Activated T-helper 17 cell treated with anti-CD3 and anti-CD28 coated beads, Interleukin-2, amount 50 U/mL, for 72 hours (primary cell): ENCODE results near the gene NOP10. TPM values are rescaled to one million over a fixed set of nuclear protein-coding genes. Genes with fewer than 3 reads are reported as not detected.
"Not testable (repeated sequence)": the region's sequence is repeated elsewhere in the genome, so short reads cannot be mapped to it uniquely, and the experiment has no call there.

Experiments
- ATAC-seq: fragments of 150-1000 bp; cut with Tn5 transposase; replicated peaks from 2 replicates; pipeline ENCODE4 v1.10.0; 2021; ENCODE audit warnings: mild to moderate bottlenecking, moderate library complexity
- H3K27ac Mint-ChIP-seq: one replicate; pipeline ENCODE4 v1.8.0; 2022; ENCODE audit warnings: mixed read lengths
- H3K27me3 Mint-ChIP-seq: one replicate; pipeline ENCODE4 v1.8.0; 2022; ENCODE audit warnings: mixed read lengths
- H3K36me3 Mint-ChIP-seq: one replicate; pipeline ENCODE4 v1.8.0; 2022; ENCODE audit warnings: low read depth, mild to moderate bottlenecking, mixed read lengths
- H3K4me1 Mint-ChIP-seq: one replicate; pipeline ENCODE4 v1.8.0; 2022; ENCODE audit warnings: mixed read lengths
- H3K4me3 Mint-ChIP-seq: one replicate; pipeline ENCODE4 v1.8.0; 2022; ENCODE audit warnings: mild to moderate bottlenecking, mixed read lengths
- H3K9me3 Mint-ChIP-seq: one replicate; pipeline ENCODE4 v1.8.0; 2022; ENCODE audit warnings: mixed read lengths
- total RNA-seq, 2 donors: library from RNA; stranded (reverse); gene quantifications; one replicate each; pipeline ENCODE4 v1.2.3, GENCODE V29; 2022

NOP10 gene
- total RNA-seq, 2 donors from 2014 or later, result 150 to 210 TPM

DNA sequence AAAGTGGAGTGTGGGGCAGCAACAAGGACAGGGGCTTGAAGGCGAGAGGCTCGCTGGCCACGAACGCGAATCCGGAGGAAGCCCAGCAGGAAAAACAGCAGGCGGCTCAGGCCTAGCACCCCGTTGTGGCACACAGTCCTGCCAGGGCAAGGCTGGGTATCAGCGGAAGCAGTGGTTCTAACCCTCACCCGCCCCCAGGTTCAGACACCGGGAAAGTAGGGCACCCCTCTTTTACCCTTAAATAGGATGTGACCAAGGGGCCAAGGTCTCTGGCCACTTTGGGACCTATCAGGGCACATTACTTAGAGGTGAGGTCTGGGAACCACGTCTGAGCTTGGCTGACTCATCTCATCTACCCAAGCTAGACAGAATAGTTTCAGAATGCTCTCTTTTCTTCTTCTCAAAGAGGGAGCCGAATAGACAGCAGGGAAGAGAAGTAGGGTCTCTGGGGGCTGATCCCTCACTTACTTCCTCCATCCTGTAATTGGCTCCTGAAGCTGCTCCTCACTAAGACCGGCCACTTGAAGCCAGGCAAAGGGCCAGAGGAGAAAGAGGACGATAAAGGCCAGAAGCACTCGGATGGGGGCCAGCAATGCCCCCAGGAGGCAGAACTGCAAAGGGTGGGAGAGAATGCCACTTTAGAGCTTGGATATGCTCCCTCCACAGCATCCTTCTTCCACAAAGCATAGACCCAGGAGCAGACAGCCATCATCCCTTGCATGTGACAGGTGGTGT, 22.3 kb upstream of the NOP10 start:
- H3K27me3 Mint-ChIP-seq, result no peaks in the 10 kb centered on the region

DNA sequence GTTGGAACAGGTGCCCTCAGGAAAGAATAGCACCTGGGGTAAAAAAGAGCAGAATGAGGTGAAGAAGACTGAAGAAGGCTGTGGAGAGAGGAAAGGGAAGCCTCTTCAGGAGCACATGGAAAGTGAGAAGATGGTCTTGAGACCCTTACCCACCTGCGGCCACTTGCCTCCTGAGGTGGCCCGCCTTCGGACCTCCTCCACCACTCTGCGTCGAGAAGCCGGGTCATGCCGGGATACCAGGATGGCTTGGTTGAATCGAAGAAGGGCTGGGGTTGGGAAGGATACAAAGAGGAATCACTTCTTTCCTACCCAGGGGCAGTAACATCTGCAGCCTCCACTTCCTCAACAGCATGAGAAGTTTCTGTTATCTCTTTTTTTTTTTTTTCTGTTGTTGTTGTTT, 21.1 kb upstream of the NOP10 start:
- H3K9me3 Mint-ChIP-seq, result no peaks in the 10 kb centered on the region
- peaks cover 59% of the 10 kb centered on the region for H3K36me3 Mint-ChIP-seq
- H3K4me3 Mint-ChIP-seq, result no peak overlapping the region
- H3K4me1 Mint-ChIP-seq, result peaks cover 22% of the 10 kb centered on the region
- ATAC-seq, result no peak
- H3K27ac Mint-ChIP-seq, result no peak overlapping the region
- H3K27me3 Mint-ChIP-seq, result no peaks in the 10 kb centered on the region

More for the DNA sequence above, 22.3 kb upstream of the NOP10 start:
- Mint-ChIP-seq H3K36me3 (peaks cover 47% of the 10 kb centered on the region), H3K27ac (peak overlapping the region; percentile 86), H3K4me1 (peaks cover 29% of the 10 kb centered on the region), H3K9me3 (no peaks in the 10 kb centered on the region), H3K4me3 (peak overlapping the region; percentile 96)
- peak; percentile 36 for ATAC-seq

DNA sequence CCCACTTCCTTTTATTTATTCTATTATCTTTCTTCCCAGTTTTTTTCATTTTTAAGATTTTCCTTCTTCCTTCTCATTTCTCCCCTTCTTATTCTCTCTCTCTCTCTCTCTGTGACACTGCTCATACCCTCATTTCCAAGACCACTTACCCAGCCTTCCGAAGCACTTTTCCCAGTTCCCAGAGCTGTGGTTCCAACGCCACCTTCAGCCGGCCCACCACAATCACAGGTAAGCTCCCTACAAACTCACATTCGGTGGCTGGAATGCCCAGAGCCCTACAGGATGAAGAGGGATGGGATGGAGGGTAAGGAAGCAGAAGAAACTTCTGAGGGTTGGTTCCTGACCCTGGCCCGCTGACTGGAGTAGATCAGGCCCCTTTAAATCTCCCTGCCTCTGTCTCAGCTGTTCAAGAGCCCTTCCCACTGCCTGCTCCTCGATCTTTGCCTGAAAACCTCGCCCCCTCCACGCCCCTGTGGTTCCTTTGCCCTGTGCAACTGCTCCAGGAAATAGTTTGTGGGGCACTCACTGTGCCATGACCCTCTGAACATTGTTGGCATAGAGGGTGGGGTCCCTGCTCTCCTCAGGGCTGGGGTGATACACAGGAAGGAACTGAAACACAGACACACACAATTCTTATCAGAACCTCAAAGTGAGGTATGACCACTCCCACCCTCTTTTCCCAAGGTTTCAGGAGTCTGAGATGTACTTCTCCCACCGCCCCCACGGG, 19.3 kb upstream of the NOP10 start:
- Mint-ChIP-seq H3K27me3 (no peaks in the 10 kb centered on the region), H3K9me3 (no peaks in the 10 kb centered on the region), H3K36me3 (peaks cover 77% of the 10 kb centered on the region), H3K27ac (peak overlapping the region; percentile 77), H3K4me1 (peaks cover 22% of the 10 kb centered on the region), H3K4me3 (no peak overlapping the region)
- ATAC-seq, result no peak

DNA sequence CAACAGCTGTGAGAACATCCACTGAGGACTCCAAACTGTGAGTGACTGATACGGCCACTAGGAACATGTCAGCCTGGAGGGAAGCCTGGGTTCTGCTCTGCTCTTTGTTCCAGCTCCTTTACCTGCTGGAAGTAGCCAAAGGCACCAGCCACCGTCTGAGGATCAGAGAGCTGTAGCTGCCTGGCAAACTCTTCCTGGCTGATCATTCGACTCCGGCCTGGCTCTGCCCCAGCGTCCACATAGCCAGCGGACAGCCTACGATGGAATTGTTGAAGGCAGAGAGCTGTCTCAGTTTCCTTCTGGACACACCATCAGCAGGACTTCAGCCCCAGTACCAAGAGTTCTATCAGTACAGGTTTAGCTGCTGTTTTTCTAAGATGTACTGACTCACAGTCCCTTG, 18.3 kb upstream of the NOP10 start:
- H3K9me3 Mint-ChIP-seq, result no peaks in the 10 kb centered on the region
- no peaks in the 10 kb centered on the region for H3K27me3 Mint-ChIP-seq
- peaks cover 86% of the 10 kb centered on the region for H3K36me3 Mint-ChIP-seq
- no peak overlapping the region for H3K4me3 Mint-ChIP-seq
- peak overlapping the region; percentile 32 for H3K27ac Mint-ChIP-seq
- ATAC-seq, result no peak
- peaks cover 22% of the 10 kb centered on the region for H3K4me1 Mint-ChIP-seq

DNA sequence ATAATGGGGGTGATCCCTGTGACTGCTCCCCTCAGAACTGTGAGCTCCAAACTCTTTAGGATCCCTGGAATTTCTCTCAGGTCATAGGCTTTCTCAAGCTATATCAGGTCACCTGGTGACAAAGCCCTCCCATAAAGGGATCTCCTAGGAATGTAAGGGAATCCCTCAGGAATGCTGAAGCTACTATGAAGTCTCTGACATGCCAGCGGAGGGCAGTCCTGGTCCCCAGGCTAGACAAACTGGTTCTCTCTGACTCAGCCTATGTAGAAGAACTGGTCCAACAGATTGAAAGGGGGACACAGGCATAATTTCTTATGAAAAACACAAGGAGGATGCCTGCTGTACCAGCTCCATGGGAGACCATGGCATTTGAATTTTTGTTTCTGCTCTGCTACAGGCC, 17.4 kb upstream of the NOP10 start:
- no peaks in the 10 kb centered on the region for H3K27me3 Mint-ChIP-seq
- H3K9me3 Mint-ChIP-seq, result no peaks in the 10 kb centered on the region
- H3K36me3 Mint-ChIP-seq, result peaks cover 91% of the 10 kb centered on the region
- no peak overlapping the region for H3K4me3 Mint-ChIP-seq
- H3K27ac Mint-ChIP-seq, result no peak overlapping the region
- peaks cover 18% of the 10 kb centered on the region for H3K4me1 Mint-ChIP-seq
- ATAC-seq, result no peak

DNA sequence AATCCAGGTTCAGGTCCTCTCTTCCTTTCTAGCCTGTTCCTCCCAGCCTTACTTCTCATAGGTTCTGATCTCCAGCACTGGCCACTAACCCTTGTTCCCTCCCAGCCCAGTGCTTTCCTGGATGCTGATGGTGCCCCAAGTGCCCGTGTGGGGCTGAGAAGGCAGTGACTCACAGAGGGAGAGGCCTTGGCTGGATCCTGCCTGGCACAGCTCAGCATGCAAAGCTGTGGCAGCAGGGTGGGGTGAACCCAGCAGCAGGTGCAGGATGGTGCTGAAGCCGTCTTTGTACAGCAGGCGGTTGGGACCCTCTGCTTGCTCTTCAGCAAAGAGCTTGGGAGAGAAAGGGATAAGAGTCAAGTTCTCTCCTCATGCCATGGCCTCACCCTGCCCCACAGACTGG, 16.5 kb upstream of the NOP10 start:
- H3K9me3 Mint-ChIP-seq, result no peaks in the 10 kb centered on the region
- no peak overlapping the region for H3K4me3 Mint-ChIP-seq
- peaks cover 12% of the 10 kb centered on the region for H3K4me1 Mint-ChIP-seq
- no peaks in the 10 kb centered on the region for H3K27me3 Mint-ChIP-seq
- H3K36me3 Mint-ChIP-seq, result peaks cover 85% of the 10 kb centered on the region
- H3K27ac Mint-ChIP-seq, result no peak overlapping the region
- ATAC-seq, result no peak

DNA sequence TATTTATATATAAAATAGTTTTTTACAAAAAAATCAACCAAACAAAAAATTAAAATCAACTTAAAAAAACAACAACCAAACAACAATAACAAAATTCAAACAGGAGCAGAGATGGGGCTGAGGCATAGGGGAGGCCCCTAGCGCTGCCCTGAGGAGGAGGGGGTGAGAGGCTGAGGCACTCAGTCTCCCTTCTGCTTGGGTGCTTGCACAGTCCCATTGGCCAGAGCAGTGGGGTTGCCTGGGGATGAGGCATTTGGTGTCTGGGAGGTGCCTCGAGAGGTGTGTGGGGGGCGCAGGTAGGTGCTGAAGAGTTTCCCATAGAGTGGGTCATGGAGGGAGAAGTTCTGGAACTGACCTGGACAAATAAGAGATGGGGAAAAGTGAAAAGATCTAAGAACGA, 16.0 kb upstream of the NOP10 start:
- ATAC-seq, result no peak
- no peak overlapping the region for H3K27ac Mint-ChIP-seq
- H3K4me3 Mint-ChIP-seq, result no peak overlapping the region
- no peaks in the 10 kb centered on the region for H3K9me3 Mint-ChIP-seq
- no peaks in the 10 kb centered on the region for H3K27me3 Mint-ChIP-seq
- peaks cover 12% of the 10 kb centered on the region for H3K4me1 Mint-ChIP-seq
- H3K36me3 Mint-ChIP-seq, result peaks cover 81% of the 10 kb centered on the region

DNA sequence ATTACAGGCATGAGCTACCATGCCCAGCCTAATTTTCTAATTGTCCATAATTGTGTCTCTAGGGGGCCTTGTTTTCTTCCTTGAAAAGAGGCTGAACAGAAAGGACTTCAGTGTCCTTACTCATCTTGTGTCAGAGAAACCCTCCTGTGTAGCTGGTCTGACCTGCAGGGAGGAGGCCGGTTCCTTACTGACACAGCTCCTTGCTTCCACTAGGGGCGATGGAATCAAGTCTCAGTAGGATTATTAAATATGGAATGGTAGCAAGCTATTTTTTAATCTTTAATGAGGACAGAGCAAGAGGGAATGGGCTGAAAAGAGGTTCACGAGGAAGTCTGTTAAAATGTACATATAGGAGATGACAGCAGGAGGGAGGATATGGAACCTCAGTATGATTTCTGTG, 15.4 kb upstream of the NOP10 start:
- no peak for ATAC-seq
- peaks cover 75% of the 10 kb centered on the region for H3K36me3 Mint-ChIP-seq
- no peaks in the 10 kb centered on the region for H3K27me3 Mint-ChIP-seq
- no peak overlapping the region for H3K4me3 Mint-ChIP-seq
- no peak overlapping the region for H3K27ac Mint-ChIP-seq
- H3K4me1 Mint-ChIP-seq, result peaks cover 12% of the 10 kb centered on the region
- H3K9me3 Mint-ChIP-seq, result no peaks in the 10 kb centered on the region

DNA sequence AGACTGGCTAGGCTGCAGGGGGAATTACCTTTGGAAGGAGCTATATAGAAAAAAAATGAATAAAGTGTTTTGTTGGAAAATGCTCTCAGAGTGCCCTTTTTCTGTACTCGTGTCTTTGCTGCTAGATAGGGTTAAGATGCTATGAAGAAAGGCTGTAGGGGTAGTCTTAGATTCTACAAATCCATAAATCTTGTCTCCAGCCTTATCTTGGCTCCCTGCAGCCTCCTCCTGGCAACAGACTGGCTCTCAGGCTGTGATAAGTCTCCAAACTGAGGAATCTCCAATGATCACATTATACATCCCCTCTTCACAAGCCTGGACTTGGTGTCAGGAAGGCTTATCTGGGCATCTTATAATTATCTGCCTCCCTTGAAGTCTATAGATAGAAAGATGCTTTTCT, 14.7 kb upstream of the NOP10 start:
- ATAC-seq, result no peak
- H3K27ac Mint-ChIP-seq, result no peak overlapping the region
- H3K36me3 Mint-ChIP-seq, result peaks cover 68% of the 10 kb centered on the region
- no peak overlapping the region for H3K4me3 Mint-ChIP-seq
- no peaks in the 10 kb centered on the region for H3K27me3 Mint-ChIP-seq
- H3K4me1 Mint-ChIP-seq, result peaks cover 7% of the 10 kb centered on the region
- H3K9me3 Mint-ChIP-seq, result no peaks in the 10 kb centered on the region

DNA sequence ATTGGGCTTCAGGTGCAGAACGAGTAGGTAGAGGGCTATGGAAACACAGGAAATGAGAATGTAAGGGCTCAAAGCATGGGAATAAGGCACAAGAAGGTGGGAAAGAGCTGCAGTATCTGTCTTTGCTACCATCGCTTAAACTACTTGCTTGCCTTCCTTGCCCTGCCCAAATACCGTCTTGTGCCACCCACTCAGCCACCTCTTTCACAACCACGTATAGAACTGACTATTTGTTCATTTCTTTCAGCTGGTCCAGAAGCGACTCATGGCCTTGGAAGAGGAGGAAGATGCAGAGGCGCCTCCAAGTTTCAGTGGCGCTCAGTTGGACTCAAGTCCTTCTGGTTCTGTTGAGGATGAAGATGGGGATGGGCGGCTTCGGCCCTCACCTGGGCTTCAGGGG, 12.3 kb upstream of the NOP10 start:
- H3K36me3 Mint-ChIP-seq, result peaks cover 44% of the 10 kb centered on the region
- peaks cover 3% of the 10 kb centered on the region for H3K4me1 Mint-ChIP-seq
- no peaks in the 10 kb centered on the region for H3K9me3 Mint-ChIP-seq
- H3K27me3 Mint-ChIP-seq, result no peaks in the 10 kb centered on the region
- no peak overlapping the region for H3K4me3 Mint-ChIP-seq
- H3K27ac Mint-ChIP-seq, result no peak overlapping the region
- no peak for ATAC-seq

DNA sequence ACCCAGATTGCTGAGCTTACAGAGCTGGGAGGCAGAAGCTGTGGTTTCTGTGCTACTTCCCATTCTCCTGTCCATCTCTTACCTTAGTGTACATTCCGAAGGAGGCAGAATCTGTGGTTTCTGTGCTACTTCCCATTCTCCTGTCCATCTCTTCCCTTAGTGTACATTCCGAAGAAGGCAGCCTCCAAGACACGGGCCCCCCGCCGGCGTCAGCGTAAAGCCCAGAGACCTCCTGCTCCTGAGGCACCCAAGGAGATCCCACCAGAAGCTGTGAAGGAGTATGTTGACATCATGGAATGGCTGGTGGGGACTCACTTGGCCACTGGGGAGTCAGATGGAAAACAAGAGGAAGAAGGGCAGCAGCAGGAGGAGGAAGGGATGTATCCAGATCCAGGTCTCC, 11.3 kb upstream of the NOP10 start:
- H3K27ac Mint-ChIP-seq, result no peak overlapping the region

DNA sequence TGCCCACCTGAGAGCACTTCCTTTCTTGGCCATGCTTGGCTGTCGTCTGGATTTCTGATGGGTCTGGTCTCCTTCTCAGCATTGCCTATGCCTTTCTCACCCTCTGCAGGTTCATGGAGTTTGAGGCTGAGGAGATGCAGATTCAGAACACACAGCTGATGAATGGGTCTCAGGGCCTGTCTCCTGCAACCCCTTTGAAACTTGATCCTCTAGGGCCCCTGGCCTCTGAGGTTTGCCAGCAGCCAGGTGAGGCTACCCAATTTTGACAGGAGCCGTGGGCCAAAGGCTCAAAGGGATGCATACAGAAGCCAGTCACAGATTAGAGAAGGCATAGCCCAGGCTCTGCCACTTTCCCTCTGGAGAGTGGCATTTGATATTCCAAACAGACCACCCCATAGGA, 10.7 kb upstream of the NOP10 start:
- no peak for ATAC-seq
- no peaks in the 10 kb centered on the region for H3K9me3 Mint-ChIP-seq
- H3K36me3 Mint-ChIP-seq, result peaks cover 28% of the 10 kb centered on the region
- peaks cover 3% of the 10 kb centered on the region for H3K4me1 Mint-ChIP-seq
- no peak overlapping the region for H3K27ac Mint-ChIP-seq
- no peaks in the 10 kb centered on the region for H3K27me3 Mint-ChIP-seq
- no peak overlapping the region for H3K4me3 Mint-ChIP-seq

More for the DNA sequence above, 11.3 kb upstream of the NOP10 start:
- no peak overlapping the region for H3K4me3 Mint-ChIP-seq
- peaks cover 3% of the 10 kb centered on the region for H3K4me1 Mint-ChIP-seq
- no peak for ATAC-seq
- H3K36me3 Mint-ChIP-seq, result peaks cover 35% of the 10 kb centered on the region
- H3K27me3 Mint-ChIP-seq, result no peaks in the 10 kb centered on the region
- H3K9me3 Mint-ChIP-seq, result no peaks in the 10 kb centered on the region

DNA sequence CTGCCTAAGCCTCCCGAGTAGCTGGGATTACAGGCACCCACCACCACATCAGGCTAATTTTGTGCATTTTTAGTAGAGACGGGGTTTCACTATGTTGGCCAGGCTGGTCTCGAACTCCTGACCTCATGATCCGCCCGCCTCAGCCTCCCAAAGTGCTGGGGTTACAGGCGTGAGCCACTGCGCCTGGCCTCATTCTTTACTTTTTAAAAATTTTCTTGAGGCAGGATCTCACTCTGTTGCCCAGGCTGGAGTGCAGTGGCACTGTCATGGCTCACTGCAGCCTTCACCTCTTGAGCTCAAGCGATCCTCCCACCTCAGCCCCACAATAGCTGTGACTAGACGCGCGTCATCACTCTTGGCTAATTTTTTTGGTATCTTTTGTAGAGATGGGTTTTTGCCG, 10.1 kb upstream of the NOP10 start:
- not testable (repeated sequence) for H3K4me1 Mint-ChIP-seq, H3K27me3 Mint-ChIP-seq, H3K9me3 Mint-ChIP-seq, H3K4me3 Mint-ChIP-seq, H3K27ac Mint-ChIP-seq, ATAC-seq
- H3K36me3 Mint-ChIP-seq, result peaks cover 22% of the 10 kb centered on the region

DNA sequence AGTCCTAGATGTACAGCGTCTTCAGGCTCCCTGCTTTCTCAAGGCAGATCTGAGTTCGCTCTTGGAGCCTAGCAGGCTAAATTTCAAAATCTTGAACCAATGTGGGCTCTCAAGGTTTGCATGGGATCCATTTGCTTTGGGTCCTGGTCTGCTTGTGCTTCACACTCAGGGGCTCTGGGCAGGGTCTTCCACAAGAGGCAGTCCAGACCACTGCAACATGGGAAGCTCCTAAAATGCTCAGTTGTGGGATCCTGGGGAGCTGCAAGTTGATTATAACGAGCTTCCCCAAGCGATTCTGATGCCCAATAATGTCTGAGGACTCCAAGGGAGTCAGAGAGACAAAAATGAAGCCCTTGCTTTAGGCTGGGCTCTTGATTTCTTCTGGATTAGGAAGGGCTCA, 6.8 kb upstream of the NOP10 start:
- Mint-ChIP-seq H3K4me3 (no peak overlapping the region), H3K27ac (no peak overlapping the region), H3K4me1 (no peaks in the 10 kb centered on the region), H3K27me3 (no peaks in the 10 kb centered on the region), H3K9me3 (no peaks in the 10 kb centered on the region), H3K36me3 (no peaks in the 10 kb centered on the region)
- no peak for ATAC-seq

DNA sequence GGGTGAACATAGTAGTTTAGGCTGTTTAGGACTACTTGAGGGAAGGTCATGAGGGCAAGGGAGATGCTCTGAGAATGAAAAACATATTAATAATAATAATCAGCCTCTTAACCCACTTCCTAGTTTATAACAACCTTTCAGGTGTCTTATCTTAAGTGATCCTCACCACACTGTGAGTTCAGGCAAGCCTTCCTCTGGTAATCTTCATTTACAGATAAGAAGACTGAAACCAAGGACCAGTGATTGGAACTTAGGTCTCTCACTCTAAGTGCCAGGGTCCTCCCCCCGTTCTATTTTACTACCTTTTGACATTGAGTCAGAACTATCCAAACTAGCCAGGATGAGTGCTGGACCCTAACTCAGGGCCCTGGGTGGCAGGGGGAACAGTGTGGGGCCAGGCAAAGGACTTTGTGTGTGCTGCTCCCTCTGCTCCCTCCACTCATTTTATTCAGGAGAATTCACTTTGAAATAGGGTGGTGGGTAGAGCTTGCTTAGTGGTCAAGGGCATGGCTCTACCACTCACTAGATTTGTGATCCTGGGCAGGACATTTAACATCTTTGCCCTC, 5.9 kb upstream of the NOP10 start:
- no peak for ATAC-seq
- no peak overlapping the region for H3K4me3 Mint-ChIP-seq
- no peaks in the 10 kb centered on the region for H3K9me3 Mint-ChIP-seq
- peak overlapping the region; percentile 36 for H3K27ac Mint-ChIP-seq
- H3K36me3 Mint-ChIP-seq, result no peaks in the 10 kb centered on the region
- no peaks in the 10 kb centered on the region for H3K27me3 Mint-ChIP-seq
- no peaks in the 10 kb centered on the region for H3K4me1 Mint-ChIP-seq
